ENCODE data around the gene KBTBD13.
"Not testable (repeated sequence)": the region's sequence is repeated elsewhere in the genome, so short reads cannot be mapped to it uniquely, and the experiment has no call there.

Gene KBTBD13

DNA sequence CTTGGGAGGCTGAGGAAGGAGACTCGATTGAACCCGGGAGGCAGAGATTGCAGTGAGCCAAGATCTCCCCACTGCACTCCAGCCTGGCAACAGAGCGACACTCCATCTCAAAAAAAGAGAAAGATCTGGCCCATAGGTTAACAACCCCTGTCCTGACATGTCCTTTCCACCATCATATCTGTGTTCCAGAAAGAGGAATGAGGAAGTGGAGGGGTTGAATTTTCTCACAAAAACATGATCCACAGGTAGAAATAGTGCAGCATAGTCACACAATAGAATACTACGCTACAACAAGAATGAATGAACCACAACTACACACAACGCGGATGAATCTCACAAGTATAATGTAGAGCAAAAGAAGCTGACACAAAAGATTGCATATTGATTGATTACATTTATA, 36.1 kb upstream of the KBTBD13 start:
- no peaks in the 10 kb centered on the region for H3K9me3 ChIP-seq
- H3K4me1 ChIP-seq, result peaks cover 4% of the 10 kb centered on the region
- no peaks in the 10 kb centered on the region for H3K27me3 ChIP-seq (ENCODE audit: low read depth)
- in situ Hi-C loops (cut with MboI; ENCODE audit: low sequenced_read_pairs), result loop anchor here (5.0 kb wide), 1 partner anchor 47 kb away; no protein-coding TSS in a partner anchor
- H3K4me3 ChIP-seq, result no peak overlapping the region
- H3K36me3 ChIP-seq (replicated peaks), result no peaks in the 10 kb centered on the region
- DNase-seq (ENCODE audit: low spot score in 2 of 2), result no peak

DNA sequence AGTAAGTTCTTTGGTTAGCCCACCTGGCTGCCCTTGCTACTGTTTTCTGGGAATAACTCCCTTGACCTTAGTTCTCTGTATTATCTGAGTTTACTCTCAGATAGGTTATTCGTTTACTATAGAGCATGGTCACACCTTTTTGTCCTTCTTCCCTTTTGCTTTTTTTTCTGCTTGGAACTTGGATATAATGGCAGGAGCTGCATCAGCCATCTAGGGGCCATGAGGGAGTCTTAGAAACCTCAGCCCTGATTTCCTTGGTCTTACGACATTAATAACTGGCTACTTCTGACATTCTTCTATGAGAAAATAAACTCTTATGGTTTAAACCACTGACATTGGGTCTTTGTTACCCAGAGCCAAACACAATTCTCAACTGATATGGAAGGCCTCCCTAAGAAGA, 34.8 kb upstream of the KBTBD13 start:
- no peak for DNase-seq (ENCODE audit: low spot score in 2 of 2)
- in situ Hi-C loops (cut with MboI; ENCODE audit: low sequenced_read_pairs), result loop anchor here (5.0 kb wide), 1 partner anchor 46 kb away; no protein-coding TSS in a partner anchor
- Histone ChIP-seq H3K4me1 (peaks cover 4% of the 10 kb centered on the region), H3K27me3 (ENCODE audit: low read depth) (no peaks in the 10 kb centered on the region), H3K4me3 (no peak overlapping the region), H3K36me3 (replicated peaks) (no peaks in the 10 kb centered on the region), H3K9me3 (no peaks in the 10 kb centered on the region)

- Histone ChIP-seq H3K36me3 (replicated peaks) (no peaks in the 10 kb centered on the region), H3K9me3 (no peaks in the 10 kb centered on the region), H3K4me3 (no peak overlapping the region), H3K27me3 (ENCODE audit: low read depth) (no peaks in the 10 kb centered on the region), H3K4me1 (peaks cover 11% of the 10 kb centered on the region)
- peak; percentile 42 to 65 for DNase-seq (ENCODE audit: low spot score in 2 of 2)
- in situ Hi-C loops (cut with MboI; ENCODE audit: low sequenced_read_pairs), result loop anchor here (5.0 kb wide), 1 partner anchor 44 kb away; no protein-coding TSS in a partner anchor
Observed at GRCh38 chr15:65042776-65043327, 33.7 kb upstream of the KBTBD13 start.

DNA sequence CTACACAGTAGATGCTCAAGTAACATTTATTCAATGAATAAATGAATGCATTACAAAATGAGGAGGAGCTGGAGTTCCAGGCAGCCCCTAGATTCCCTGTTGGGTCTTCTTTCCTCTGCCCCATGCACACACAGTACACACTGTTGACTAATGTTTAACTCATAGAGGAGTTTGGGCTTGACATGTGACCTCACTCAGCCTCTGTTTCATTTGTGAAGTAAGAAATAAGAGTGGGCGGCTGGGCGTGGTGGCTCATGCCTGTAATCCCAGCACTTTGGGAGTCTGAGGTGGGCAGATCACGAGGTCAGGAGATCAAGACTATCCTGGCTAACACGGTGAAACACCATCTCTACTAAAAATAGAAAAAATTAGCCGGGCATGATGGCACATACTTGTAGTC, 32.3 kb upstream of the KBTBD13 start:
- in situ Hi-C loops (cut with MboI; ENCODE audit: low sequenced_read_pairs), result loop anchor here (5.0 kb wide), 1 partner anchor 43 kb away; no protein-coding TSS in a partner anchor
- H3K9me3 ChIP-seq; H3K4me3 ChIP-seq; DNase-seq (ENCODE audit: low spot score in 2 of 2); H3K36me3 ChIP-seq (replicated peaks); H3K27me3 ChIP-seq (ENCODE audit: low read depth): not testable (repeated sequence)
- H3K4me1 ChIP-seq, result peaks cover 21% of the 10 kb centered on the region

GRCh38 chr15:65044724-65045481, 31.6 kb upstream of the KBTBD13 start, which contains the start of gene SLC51B:
TSS of gene SLC51B (plus strand) at chr15:65045387. CDS start at chr15:65050005, 4,618 bp downstream.
- in situ Hi-C loops (cut with MboI; ENCODE audit: low sequenced_read_pairs), result loop anchor here (5.0 kb wide), 1 partner anchor 42 kb away; no protein-coding TSS in a partner anchor
- no peak for DNase-seq (ENCODE audit: low spot score in 2 of 2)
- no peaks in the 10 kb centered on the region for H3K36me3 ChIP-seq (replicated peaks)
- no peak within 1 kb of the TSS for H3K4me3 ChIP-seq
- peaks cover 26% of the 10 kb centered on the region for H3K4me1 ChIP-seq
- no peaks in the 10 kb centered on the region for H3K9me3 ChIP-seq
- no peaks in the 10 kb centered on the region for H3K27me3 ChIP-seq (ENCODE audit: low read depth)

- Histone ChIP-seq H3K4me3 (no peak overlapping the region), H3K4me1 (peaks cover 30% of the 10 kb centered on the region)
- in situ Hi-C loops (cut with MboI; ENCODE audit: low sequenced_read_pairs), result no loop called here
Observed at GRCh38 chr15:65048241-65048640, 28.3 kb upstream of the KBTBD13 start.

GRCh38 chr15:65049418-65049840, 27.1 kb upstream of the KBTBD13 start:
- in situ Hi-C loops (cut with MboI; ENCODE audit: low sequenced_read_pairs), result no loop called here
- Histone ChIP-seq H3K9me3 (no peaks in the 10 kb centered on the region), H3K36me3 (replicated peaks) (no peaks in the 10 kb centered on the region), H3K27me3 (ENCODE audit: low read depth) (no peaks in the 10 kb centered on the region), H3K4me3 (peak overlapping the region; percentile 3), H3K4me1 (peaks cover 28% of the 10 kb centered on the region)
- DNase-seq (ENCODE audit: low spot score in 2 of 2), result peak; percentile 100

More at GRCh38 chr15:65048241-65048640, 28.3 kb upstream of the KBTBD13 start:
- Histone ChIP-seq H3K36me3 (replicated peaks) (no peaks in the 10 kb centered on the region), H3K27me3 (ENCODE audit: low read depth) (no peaks in the 10 kb centered on the region), H3K9me3 (no peaks in the 10 kb centered on the region)
- peak; percentile 40 to 66 for DNase-seq (ENCODE audit: low spot score in 2 of 2)

- Histone ChIP-seq H3K4me1 (peaks cover 28% of the 10 kb centered on the region), H3K36me3 (replicated peaks) (no peaks in the 10 kb centered on the region), H3K4me3 (no peak overlapping the region), H3K9me3 (no peaks in the 10 kb centered on the region), H3K27me3 (ENCODE audit: low read depth) (no peaks in the 10 kb centered on the region)
- in situ Hi-C loops (cut with MboI; ENCODE audit: low sequenced_read_pairs), result no loop called here
- DNase-seq (ENCODE audit: low spot score in 2 of 2), result no peak
Observed at GRCh38 chr15:65050270-65050669, 26.3 kb upstream of the KBTBD13 start.

GRCh38 chr15:65051266-65051665, 25.3 kb upstream of the KBTBD13 start:
- Histone ChIP-seq H3K36me3 (replicated peaks) (no peaks in the 10 kb centered on the region), H3K4me1 (peaks cover 28% of the 10 kb centered on the region), H3K4me3 (no peak overlapping the region), H3K27me3 (ENCODE audit: low read depth) (no peaks in the 10 kb centered on the region), H3K9me3 (no peaks in the 10 kb centered on the region)
- in situ Hi-C loops (cut with MboI; ENCODE audit: low sequenced_read_pairs), result no loop called here
- no peak for DNase-seq (ENCODE audit: low spot score in 2 of 2)

- DNase-seq (ENCODE audit: low spot score in 2 of 2), result no peak
- Histone ChIP-seq H3K9me3 (no peaks in the 10 kb centered on the region), H3K36me3 (replicated peaks) (no peaks in the 10 kb centered on the region), H3K4me1 (peaks cover 22% of the 10 kb centered on the region), H3K4me3 (no peak overlapping the region), H3K27me3 (ENCODE audit: low read depth) (no peaks in the 10 kb centered on the region)
- in situ Hi-C loops (cut with MboI; ENCODE audit: low sequenced_read_pairs), result no loop called here
Observed at GRCh38 chr15:65052956-65053355, 23.6 kb upstream of the KBTBD13 start.

GRCh38 chr15:65054333-65055200, 22.0 kb upstream of the KBTBD13 start:
- in situ Hi-C loops (cut with MboI; ENCODE audit: low sequenced_read_pairs), result no loop called here
- no peaks in the 10 kb centered on the region for H3K27me3 ChIP-seq (ENCODE audit: low read depth)
- H3K9me3 ChIP-seq, result no peaks in the 10 kb centered on the region
- H3K4me1 ChIP-seq, result peaks cover 10% of the 10 kb centered on the region
- H3K36me3 ChIP-seq (replicated peaks), result no peaks in the 10 kb centered on the region
- DNase-seq (ENCODE audit: low spot score in 2 of 2), result peak; percentile 82 to 93
- H3K4me3 ChIP-seq, result no peak overlapping the region

DNA sequence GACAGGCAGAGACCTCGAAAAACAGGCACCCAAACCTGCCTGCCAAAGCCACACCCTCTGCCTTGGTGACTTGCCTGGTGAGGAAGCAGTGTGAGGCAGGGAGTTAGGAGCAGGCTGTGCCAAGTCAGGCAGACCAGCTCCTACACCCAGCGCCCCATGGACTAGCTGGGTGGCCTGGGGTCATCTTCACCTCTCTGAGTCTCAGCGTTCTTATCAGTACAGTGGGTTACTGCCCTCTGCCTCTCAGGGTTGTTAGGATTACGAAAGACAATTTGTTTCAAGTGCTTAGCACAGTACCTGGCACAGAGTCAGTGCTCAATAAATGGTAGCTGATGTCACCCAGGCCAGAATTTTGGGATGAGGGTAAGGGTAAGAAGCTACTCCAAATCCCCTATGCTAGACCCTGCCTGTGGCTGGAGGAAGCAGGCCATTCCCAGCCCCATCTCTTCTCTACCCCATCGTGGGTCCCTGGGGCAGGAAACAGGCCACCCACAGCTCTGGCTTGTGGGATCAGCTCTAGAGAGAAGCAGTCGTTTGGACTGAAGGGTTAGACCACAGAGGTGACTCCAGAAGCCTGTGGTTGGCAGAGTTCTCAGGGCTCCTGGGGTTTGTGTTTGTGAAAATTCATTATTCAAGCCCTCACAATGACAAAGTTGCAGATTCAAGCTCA, 21.2 kb upstream of the KBTBD13 start:
- Histone ChIP-seq H3K36me3 (replicated peaks) (no peaks in the 10 kb centered on the region), H3K27me3 (ENCODE audit: low read depth) (no peaks in the 10 kb centered on the region), H3K9me3 (no peaks in the 10 kb centered on the region), H3K4me1 (peaks cover 2% of the 10 kb centered on the region), H3K4me3 (no peak overlapping the region)
- in situ Hi-C loops (cut with MboI; ENCODE audit: low sequenced_read_pairs), result no loop called here
- DNase-seq (ENCODE audit: low spot score in 2 of 2), result no peak

GRCh38 chr15:65056106-65056505, 20.4 kb upstream of the KBTBD13 start:
- in situ Hi-C loops (cut with MboI; ENCODE audit: low sequenced_read_pairs), result no loop called here
- H3K36me3 ChIP-seq (replicated peaks), result no peaks in the 10 kb centered on the region

More at GRCh38 chr15:65056106-65056505, 20.4 kb upstream of the KBTBD13 start:
- no peak for DNase-seq (ENCODE audit: low spot score in 2 of 2)
- Histone ChIP-seq H3K27me3 (ENCODE audit: low read depth) (no peaks in the 10 kb centered on the region), H3K4me3 (no peak overlapping the region), H3K9me3 (no peaks in the 10 kb centered on the region), H3K4me1 (no peaks in the 10 kb centered on the region)

All from HAP-1 (cell line).